K562 (cell line): Measurements from ENCODE around the gene CLIC1.

ENCODE experiments used
- CTCF ChIP-seq, 3 experiments: IDR thresholded peaks in 2 of 3; conservative IDR thresholded peaks in 1 of 3; 2 replicates each; pipeline ENCODE4 v1.5.1; 2011 to 2012; ENCODE audit warnings: low read length in 3 of 3, mild to moderate bottlenecking in 3 of 3, control low read depth in 2 of 3, improper control_type of control experiment in 1 of 3, inconsistent platforms in 1 of 3, low read depth in 1 of 3, mixed read lengths in 1 of 3, moderate library complexity in 1 of 3; ENCODE audit not compliant: insufficient read depth in 2 of 3
- RNF219 ChIP-seq: fragments of 250-450 bp; sonication (Bioruptor Pico); IDR thresholded peaks from 2 replicates; pipeline ENCODE4 v1.5.0; 2022; ENCODE audit warnings: mild to moderate bottlenecking

DNA sequence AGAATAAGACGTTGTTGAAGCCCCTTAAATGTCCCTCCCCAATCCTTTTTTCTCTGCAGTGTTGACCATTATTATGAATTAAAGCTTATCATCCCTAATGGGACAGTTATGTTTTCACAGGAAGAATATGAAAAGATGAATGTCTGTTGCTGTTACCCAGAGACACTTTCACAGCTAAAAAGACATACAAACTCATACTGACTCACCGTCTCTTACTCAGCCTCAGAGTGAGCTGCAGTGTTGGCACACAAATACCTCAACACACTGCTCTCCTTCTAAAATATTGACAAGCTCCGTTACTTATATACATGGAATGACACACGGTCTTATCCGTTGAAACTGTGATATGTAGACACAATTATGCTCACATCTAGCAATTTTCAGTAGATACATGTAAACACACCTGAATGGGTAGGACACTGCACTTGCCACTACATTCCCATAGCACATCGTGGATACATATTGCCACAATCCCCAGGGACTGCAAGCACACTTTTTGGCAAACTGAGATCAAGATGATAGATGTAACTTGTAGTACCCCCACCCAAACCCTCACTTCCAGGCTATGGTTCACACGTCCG is 16.5 kb upstream of the CLIC1 start:
- no peak for TF ChIP-seq RNF219 (CRISPR knock-in tag)
- TF ChIP-seq CTCF (IDR thresholded peaks at IDR 0.05 in 2 of 3, conservative IDR thresholded peaks at IDR 0.05 in 1 of 3; ENCODE audit: insufficient read depth in 2 of 3, low read depth in 1 of 3, low read length in 3 of 3): no peak
